GOT3 (cell line): Measurements from ENCODE around the gene ZNF790.

Source experiments
- DNase-seq: peaks from one replicate; lab custom pipeline; 2025; ENCODE audit warnings: mixed read lengths; lab: John Stamatoyannopoulos, UW

The ZNF790 gene

GRCh38 chr19:36772311-36773222, 65.6 kb downstream of the ZNF790 start, which contains the start of gene ZNF850:
Gene ZNF850 (minus strand): TSS chr19:36772807. CDS start chr19:36762606, 10,201 bp downstream.
- DNase-seq = peak; percentile 70

GRCh38 chr19:36771261-36772231, 66.6 kb downstream of the ZNF790 start:
- no peak for DNase-seq
